TTC549 (cell line): ENCODE results near the gene METAP1.
"Not testable (repeated sequence)": the region's sequence is repeated elsewhere in the genome, so short reads cannot be mapped to it uniquely, and the experiment has no call there.

ENCODE experiments used
- FAIRE-seq: peaks from 2 replicates; lab custom pipeline; 2012; peaks lifted over from hg19 to GRCh38; lab: Jason Lieb, UNC

The METAP1 gene

DNA sequence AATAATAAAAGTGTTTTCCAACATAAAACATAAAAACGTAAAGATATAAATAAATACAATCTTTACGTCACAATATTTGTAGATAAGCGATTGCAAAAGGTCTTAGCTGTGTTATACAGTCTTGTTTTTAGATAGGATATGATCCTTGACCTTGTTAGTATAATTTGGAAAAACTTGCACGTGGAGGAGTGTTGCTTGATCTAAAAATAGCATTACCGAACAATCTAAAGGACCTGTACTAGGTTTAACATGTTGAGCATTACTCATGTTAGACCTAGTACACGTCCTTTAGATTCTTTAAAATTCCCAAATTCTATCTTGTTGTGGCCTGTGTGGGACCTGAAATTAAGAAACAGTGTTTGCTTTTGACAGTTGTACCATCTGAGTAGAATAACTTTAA lies 1.6 kb downstream of the METAP1 start:
- no peak for FAIRE-seq

DNA sequence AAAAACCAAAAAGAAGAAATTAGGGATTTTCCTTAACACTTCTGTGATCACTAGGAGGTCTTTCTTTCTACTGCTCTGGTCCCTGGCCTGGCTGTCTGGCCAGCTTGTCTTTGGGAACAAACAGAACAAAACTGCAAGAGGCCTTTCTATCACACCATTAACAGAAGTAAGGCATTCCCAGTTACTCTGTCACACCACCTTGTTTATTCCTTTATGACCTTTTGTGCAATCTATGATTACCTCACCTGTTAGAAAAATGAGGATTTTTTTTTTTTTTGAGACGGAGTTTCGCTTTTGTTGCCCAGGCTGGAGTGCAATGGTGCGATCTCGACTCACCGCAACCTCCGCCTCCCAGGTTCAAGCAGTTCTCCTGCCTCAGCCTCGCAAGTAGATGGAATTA lies 3.0 kb downstream of the METAP1 start:
- FAIRE-seq, result no peak

DNA sequence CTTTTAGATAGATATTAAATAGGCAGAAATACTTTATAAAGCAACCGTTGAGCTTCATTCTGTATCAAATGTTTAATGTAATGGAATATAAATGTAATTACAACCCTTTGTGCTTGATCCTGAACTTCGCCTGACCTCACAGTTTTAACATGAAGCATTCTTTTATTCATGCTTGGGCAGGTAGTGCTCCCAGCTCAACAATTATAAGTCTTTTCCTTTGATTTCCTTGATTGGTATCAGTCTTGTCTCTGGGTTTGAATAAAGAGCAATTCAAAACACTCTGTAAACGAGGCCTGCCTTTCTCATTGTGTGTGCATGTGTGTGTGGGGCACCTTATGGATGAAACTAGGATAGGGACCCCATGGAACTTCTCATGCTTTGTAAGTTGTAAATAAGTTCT lies 6.8 kb downstream of the METAP1 start:
- no peak for FAIRE-seq

DNA sequence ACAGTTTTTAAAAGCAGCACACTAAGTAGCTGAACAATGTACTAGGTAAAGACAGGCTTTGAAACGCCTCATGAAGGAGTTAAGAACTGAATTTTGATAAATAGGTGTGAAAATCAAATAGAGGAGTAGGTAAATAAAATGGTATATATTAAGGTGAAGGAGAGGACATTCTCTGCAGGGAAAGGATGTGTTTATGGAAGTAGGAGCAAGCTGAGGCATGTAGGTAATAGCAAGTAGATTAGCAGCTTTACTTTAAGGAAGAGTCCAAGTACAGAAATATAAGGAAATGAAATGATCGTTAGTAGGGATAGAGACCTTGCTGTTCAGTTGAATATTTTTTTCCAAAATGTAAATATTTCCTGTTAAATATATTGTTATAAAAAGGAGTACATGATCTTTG lies 12.5 kb downstream of the METAP1 start:
- FAIRE-seq, result no peak

DNA sequence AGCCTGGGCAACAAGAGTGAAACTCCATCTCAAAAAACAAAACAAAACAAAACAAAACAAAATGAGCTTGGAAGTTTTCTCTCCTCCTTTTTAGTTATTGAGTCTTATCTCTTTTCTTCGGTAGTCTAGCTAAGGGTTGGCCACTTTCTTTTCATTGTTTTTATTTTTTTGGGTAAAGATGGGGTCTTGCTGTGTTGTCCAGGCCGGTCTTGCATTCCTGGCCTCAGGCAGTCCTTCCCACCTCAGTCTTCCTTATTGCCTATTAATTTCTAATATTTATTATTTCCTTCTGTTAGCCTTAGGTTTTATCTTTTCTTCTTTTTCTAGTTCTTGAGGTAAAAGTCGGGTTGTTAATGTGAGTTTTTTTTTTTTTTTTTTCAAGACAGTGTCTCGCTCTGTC lies 16.4 kb downstream of the METAP1 start:
- no peak for FAIRE-seq

DNA sequence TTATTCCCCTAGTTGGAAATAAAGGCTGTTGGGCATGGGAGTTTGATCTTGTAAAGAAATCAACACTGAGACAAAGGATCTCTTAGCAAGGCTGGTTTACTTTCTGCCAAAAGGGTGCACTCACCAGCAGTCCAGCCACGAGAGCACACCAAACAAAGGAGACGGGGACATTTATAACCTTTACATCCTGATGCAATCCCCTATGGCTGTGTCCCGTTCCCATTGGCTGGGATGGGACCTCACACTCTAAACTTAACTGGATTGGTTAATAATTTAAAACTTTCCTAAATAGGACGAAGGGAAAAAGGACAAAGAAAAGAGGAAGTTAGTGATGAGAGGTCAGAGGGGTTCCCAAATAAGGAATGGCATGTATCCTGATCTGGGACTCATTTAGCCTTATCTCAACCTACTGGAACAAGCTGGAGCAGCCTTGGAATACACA lies 17.9 kb downstream of the METAP1 start:
- FAIRE-seq, result no peak

DNA sequence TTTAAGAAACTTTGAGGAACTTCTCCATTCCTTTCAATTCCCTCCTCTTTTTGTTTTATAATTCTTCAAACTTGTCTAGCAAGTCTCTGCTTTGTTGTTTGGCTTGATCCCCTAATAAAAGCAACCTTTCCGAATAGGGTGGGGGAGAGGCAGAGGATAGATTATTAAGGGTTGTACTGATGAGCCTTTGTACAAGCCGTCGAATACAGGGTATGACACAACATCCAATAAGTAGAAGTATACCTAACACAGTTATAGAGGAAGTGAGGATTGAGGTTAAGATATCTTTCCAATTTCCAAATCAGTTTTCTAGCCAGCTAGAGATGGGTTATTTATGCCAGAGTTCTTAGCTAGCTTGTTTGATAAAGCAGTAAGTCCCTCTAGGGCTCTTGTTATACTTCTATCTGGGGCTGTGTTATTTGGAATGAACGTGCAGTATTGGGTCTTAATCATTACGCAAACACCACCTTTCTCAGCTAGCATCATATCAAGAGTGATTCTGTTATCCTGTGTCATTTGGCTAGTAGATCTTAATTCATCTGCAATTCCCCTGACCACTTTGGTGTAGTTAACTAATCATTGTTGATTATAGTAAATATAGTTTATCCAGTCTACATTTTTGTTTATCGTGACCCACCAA lies 18.5 kb downstream of the METAP1 start:
- no peak for FAIRE-seq

DNA sequence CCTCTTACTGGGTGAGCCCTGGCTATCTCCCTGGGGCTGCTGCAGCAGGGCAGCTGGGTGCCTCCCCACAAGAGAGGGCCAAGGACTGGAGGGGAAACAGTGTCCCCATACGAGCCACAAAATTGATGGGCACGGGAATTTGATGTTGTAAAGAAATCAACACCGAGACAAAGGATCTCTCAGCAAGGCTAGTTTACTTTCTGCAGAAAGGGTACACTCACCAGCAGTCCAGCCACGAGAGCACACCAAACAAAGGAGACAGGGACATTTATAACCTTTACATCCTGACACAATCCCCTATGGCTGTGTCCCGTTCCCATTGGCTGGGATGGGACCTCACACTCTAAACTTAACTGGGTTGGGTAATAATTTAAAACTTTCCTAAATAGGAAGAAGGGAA lies 25.9 kb downstream of the METAP1 start:
- no peak for FAIRE-seq

DNA sequence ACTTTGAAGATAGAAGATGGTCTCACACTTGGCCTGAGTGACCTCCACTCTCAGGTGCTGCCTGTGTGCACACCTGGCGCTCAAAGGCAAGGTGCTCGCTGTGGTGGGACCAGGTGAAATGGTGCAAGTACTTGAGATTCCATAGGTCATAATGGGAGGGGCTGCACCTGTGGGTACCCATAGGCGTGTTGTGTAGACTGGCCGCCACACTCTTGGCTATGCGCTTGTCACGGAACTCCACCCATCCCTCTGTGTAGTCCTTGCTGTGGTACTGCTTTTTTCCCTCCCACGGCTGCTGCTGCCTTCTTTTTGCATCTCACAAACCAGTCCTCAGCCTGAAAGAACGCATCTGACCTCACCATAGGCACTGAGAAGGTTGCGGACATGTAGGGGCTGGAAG lies 27.0 kb downstream of the METAP1 start:
- FAIRE-seq, result no peak

DNA sequence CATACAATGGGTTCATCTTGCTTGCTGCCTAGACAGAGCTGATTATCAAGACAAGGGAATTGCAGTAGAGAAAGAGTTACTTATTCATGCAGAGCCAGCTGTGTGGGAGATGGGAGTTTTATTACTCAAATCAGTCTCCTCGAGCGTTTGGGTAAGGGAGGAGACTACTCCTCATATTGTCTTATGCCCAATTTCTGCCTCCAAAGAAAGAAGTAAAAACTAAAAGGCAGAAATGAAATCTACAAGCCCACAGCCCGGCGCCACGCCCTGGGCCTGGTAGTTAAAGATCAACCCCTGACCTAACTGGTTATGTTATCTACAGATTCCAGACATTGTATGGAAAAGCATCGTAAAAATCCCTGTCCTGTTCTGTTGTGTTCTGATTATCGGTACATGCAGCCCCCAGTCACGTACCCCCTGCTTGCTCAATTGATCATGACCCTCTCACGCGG lies 28.3 kb downstream of the METAP1 start:
- not testable (repeated sequence) for FAIRE-seq

DNA sequence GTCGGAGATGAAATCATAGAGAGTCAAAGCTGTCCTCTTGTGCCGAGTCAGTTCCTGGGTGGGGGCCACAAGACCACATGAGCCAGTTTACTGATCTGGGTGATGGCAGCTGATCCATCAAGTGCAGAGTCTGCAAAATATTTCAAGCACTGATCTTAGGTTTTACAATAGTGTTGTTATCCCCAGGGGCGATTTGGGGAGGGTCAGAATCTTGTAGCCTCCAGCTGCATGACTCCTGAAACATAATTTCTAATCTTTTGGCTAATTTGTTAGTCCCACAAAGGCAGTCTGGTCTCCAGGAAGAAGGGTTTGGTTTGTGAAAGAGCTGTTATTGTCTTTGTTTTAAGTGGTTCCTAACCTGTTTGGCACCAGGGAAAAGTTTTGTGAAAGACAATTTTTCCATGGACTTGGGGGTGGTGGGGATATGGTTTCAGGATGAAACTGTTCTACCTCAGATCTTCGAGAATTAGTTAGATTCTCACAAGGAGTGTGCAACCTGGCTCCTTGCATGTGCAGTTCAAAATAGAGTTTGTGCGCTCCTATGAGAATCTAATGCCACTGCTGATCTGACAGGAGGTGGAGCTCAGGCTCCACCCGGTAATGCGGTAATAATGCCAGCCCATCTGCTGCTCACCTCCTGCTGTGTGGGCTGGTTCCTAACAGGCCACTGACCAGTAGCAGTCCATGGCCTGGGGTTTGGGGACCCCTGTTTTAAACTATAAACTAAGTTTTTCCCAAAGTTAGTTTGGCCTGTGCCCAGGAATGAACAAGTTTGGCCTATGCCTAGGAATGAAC lies 29.2 kb downstream of the METAP1 start:
- no peak for FAIRE-seq

DNA sequence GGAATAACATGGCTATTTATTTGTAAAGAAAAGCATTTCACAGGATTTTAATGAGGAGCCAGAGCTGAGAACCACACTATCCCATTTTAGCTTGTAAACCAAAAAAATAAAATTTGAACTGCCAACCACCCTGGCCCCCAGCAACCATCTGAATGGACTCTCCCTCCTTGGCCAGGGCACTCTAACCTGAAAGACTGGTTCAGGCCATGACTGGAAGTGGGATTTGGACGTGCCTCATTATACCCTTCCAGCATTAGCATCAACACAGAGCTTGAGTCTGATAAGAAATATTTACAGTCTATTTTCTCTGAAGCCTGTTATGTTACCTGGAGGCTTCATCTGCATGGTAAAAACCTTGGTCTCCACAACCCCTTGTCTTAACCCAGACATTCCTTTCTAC lies 30.0 kb downstream of the METAP1 start:
- FAIRE-seq, result no peak

DNA sequence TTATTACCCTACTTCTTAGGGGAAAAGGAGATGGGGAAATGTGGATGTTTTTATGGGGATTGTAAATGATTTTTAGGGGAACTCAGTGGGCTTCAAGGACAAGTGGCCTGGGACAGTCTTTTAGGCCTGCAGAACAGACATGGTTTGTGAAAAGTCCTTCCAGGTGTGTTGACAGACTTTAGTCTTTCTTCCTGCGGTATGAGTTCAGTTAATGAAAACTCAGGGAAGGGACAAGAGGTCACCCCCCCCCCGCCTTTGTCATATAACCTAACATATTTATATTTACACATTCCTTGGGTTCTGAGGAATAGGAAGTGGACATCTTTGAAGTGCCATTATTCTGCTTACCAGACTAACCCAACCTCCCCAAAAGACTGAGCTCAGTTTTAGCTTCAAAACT lies 31.8 kb downstream of the METAP1 start:
- FAIRE-seq, result no peak

DNA sequence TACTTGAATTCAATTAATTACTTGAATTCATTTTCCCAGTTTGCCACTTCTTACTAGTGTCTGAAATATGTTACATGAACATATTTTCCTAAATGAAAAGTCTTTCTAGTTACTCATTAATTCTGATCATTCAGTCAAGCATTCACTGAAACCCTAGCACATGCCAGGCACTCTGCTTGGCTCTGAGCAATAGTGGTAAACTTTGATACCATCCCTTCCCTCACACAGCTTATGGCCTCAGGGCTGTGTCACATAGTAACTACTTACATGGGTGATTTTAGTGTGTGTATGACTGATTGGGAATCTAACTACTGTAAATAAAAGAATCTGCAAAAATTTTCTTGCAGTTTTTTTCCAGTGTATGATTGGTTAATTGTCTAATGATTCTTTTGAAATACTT lies 32.7 kb downstream of the METAP1 start:
- no peak for FAIRE-seq

DNA sequence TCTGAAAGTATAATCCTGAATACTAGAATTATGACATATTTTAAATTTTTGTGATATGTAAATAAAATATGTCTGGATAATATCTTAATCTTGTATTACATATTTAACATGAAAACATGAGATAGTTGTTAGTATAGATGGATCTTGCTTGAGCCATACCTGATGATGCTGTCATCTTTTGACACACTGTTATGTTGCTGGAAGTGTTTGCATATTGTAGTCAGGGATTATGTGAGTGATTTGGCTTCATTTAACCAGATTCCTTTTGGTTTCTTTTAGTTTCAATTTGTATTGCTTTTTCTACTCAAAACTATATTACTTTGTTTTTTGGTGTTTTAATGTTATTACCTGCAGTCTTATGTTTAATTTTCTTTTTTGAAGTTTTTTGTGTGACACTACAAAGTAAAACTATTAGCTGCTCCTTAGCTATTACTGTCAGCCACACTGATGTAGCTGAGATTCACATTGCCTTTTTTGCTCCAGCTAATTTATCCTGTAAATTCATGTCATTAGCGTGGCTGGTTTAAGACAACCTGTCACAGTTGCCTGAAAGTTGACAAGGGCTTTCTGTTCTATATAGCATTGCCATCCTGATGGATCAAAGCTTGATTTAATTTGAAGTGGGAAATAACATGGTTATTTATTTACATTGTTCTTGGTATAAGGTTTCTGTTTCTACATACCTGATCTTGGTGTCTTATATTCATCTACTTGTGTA lies 33.7 kb downstream of the METAP1 start:
- no peak for FAIRE-seq

DNA sequence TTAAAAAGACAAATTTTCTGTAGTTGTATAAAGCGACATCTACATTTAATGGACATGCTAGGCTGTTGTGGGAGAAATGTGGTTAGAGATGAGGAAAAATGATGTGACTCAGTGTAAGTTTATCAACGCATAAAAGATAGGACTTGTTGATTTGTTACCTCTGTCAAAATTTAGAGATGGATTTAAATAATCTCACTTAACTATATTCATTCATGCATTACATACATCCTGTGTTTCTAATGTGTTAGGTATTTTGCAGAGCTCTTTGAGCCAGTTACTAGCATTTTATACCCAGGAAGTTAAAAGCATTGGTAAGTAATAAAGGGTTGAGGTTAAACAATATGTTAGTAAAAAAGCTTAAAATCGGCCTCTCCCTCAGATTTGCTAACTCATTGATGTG lies 34.3 kb downstream of the METAP1 start:
- no peak for FAIRE-seq

DNA sequence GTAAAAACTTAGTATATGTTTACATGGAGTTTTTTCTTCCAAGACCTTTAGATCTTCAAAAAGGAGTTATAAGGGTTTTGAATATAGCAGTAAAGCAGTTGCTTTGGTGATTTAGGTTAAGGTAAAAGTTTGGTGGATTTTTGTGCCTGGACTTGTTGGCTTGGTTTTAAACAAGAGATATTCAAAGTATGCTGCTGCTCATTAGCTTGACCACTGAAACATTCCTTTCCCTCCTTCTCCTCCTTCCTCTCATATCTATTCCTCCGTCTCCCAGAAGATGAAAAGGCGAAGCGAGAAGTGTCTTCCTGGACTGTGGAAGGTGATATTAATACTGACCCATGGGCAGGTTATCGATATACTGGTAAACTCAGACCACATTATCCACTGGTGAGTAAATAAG lies 38.4 kb downstream of the METAP1 start:
- FAIRE-seq, result no peak

DNA sequence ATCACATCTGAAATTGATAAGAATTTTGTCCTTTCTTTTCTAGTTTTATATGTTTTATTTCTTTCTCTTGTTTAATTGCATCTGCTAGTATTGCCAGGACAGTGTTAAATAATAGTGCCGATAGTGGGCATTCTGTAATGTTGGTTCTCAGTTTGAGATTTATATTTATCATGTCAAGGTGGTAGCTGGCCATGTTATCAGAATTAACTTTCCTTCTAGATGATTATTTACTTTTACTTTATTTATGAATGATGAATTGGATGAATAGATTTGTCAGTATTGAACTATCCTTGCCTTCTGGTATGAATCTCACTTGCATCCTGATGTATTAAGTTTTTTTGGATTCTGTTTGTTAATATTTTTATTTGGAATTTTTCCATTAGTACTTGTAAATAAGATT lies 42.7 kb downstream of the METAP1 start:
- FAIRE-seq, result no peak

DNA sequence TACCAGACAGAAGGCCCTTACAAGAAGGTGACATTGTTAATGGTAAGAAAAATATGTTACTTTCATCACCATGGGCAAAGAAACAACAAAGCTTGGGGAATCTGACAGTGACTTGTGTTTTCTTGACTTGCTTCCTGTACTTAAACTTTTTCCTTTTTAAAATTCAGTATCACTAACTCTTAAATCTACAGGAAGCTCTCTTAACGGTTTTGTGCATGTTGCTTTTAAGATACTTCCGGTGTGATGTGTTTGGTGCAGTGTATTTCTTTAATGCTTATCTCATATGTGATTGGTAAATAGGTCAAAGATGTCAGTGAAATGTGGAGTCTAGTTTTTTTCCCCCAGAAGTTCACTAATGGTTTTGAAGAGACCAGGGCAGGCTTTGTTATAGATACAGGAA lies 47.8 kb downstream of the METAP1 start:
- FAIRE-seq, result no peak

DNA sequence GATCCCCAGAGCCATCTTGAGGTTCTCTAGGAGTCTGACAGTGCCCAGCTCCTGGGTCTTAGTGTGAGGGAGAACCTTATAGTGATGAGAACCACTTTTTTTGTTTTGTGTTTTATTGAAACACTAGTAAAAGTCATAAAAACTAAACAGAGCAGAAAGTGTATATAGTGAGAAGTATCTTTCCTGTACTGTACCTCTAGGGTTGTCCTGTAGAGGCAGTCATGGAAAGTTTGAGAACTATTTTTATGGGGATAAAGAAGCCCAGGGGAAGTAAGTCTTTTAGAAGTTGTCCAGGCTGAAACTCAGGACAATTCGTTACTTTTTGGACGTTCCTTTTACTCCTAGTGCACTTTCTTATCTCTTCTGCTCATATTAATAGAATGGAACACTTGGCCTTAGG lies 52.2 kb downstream of the METAP1 start:
- no peak for FAIRE-seq

DNA sequence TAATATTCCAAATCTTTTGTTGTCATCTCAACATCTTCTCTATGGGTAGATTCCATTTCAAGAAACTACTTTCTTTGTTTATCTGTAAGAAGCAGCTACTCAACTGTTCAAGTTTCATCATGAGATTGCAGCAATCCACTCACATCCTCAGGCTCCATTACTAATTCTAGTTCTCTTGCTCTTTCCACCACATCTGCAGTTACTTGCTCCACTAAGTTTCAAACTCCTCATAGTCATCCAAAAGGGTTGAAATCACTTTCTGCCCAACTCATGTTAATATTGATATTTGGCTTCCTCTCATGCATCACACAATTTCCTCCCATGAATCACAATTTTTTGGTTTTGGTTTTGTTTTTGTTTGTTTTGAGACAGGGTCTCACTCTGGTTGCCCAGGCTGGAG lies 57.4 kb downstream of the METAP1 start:
- no peak for FAIRE-seq

DNA sequence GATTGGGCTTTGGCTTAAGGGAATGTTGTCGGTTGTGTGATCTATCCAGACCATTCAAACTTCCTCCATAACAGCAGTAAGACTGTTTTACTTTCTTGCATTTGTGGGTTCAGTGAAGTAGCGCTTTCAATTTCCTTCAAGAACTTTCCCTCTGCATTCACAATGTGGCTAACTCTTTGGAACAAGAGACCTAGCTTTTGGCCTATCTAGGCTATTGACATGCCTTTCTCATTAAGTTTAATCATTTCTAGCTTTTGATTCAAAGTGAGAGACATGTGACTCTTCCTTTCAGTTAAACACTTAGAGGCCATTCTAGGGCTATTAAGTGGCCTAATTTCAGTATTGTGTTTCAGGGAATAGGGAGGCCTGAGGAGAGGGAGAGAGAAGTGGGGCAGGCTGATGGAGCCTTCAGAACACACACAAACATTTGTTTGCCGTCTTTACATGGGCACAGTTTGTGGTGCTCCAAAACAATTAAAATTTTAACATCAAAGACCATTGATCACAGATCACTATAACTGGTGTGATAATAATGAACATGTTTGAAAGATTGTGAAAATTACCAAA lies 59.0 kb downstream of the METAP1 start:
- no peak for FAIRE-seq

DNA sequence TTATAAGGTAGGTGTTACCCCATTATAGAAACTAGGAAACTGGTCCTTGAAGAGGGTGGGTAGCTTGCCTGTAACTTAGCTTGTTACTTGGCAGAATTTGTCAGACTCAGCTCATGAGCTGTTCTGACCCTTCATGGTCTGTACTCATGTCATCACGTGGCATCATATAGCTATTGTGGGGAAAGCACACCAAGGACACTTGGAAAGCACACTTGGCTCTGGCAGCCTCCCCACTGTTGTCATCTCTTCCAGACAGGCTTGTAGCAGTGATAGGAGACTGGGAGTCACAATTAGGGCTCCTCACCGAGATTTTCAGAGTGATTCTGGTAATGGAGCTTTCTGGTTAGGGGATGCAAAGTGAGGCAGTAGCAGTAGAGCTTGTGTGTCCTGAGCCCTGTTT lies 62.7 kb downstream of the METAP1 start:
- FAIRE-seq, result no peak
